Natural killer cell (primary cell): ENCODE measurements around the gene UNC79. TPM values are rescaled to one million over a fixed set of nuclear protein-coding genes. Genes with fewer than 3 reads are reported as not detected.

Source experiments
- ATAC-seq, 3 donors: fragments of 150-1000 bp in 2 of 3; fragments of 200-7000 bp in 1 of 3; cut with Tn5 transposase; 1 replicate in 1 of 3; 2 replicates in 2 of 3; pipeline ENCODE4 v1.10.0; 2021; ENCODE audit warnings: mild to moderate bottlenecking in 2 of 3, moderate library complexity in 2 of 3
- DNase-seq, 2 donors: peaks; one replicate each; pipeline versions ENCODE4 v3.0.0 to v3.0.0-alpha.2; 2013 to 2021; ENCODE audit warnings: mixed read lengths in 1 of 2
- H3K27ac ChIP-seq: one replicate; pipeline ENCODE4 v1.5.1; 2013; ENCODE audit warnings: mild to moderate bottlenecking, low read length
- H3K27me3 ChIP-seq: one replicate; pipeline ENCODE4 v1.6.1; 2013; ENCODE audit warnings: low read length; ENCODE audit not compliant: control insufficient read depth, insufficient read depth
- H3K36me3 ChIP-seq: one replicate; pipeline ENCODE4 v1.6.1; 2013; ENCODE audit warnings: low read length; ENCODE audit not compliant: control insufficient read depth, insufficient read depth
- H3K4me1 ChIP-seq: one replicate; pipeline ENCODE4 v1.6.1; 2013; ENCODE audit warnings: low read length; ENCODE audit not compliant: control insufficient read depth, insufficient read depth
- H3K4me3 ChIP-seq: one replicate; pipeline ENCODE4 v1.5.1; 2013; ENCODE audit warnings: low read length
- H3K9me3 ChIP-seq: one replicate; pipeline ENCODE4 v1.6.1; 2013; ENCODE audit warnings: low read length; ENCODE audit not compliant: control insufficient read depth, insufficient read depth
- H3K27ac Mint-ChIP-seq, 2 donors: one replicate each; pipeline ENCODE4 v1.8.0; 2022; ENCODE audit warnings: mild to moderate bottlenecking in 2 of 2, mixed read lengths in 2 of 2, moderate library complexity in 1 of 2
- H3K27me3 Mint-ChIP-seq, 2 donors: one replicate each; pipeline ENCODE4 v1.8.0; 2022; ENCODE audit warnings: low read depth in 2 of 2, mixed read lengths in 2 of 2
- H3K36me3 Mint-ChIP-seq: one replicate; pipeline ENCODE4 v1.8.0; 2022; ENCODE audit warnings: mixed read lengths
- H3K4me1 Mint-ChIP-seq, 2 donors: one replicate each; pipeline ENCODE4 v1.8.0; 2022; ENCODE audit warnings: mixed read lengths in 2 of 2
- H3K4me3 Mint-ChIP-seq: one replicate; pipeline ENCODE4 v1.8.0; 2022; ENCODE audit warnings: mild to moderate bottlenecking, moderate library complexity, mixed read lengths
- H3K9me3 Mint-ChIP-seq, 2 donors: one replicate each; pipeline ENCODE4 v1.8.0; 2022; ENCODE audit warnings: mixed read lengths in 2 of 2
- WGBS: methylation state at CpG from one replicate; pipeline ENCODE4 v1.1.7; 2013; ENCODE audit warnings: missing lambda C conversion rate; ENCODE audit not compliant: insufficient coverage; 5-methylcytosine and 5-hydroxymethylcytosine counted together
- intact Hi-C: fragments of 100-400 bp; cut with micrococcal nuclease; formaldehyde crosslinking; loops from one replicate; pipeline ENCODE4 v1.14.2; 2022
- total RNA-seq, 4 donors: library from RNA; stranded (reverse); fragments of 120-200 nt in 1 of 4; gene quantifications; one replicate each; pipeline versions ENCODE4 v1.2.3 to v1.2.4, GENCODE V29; 2013 to 2022
- TF ChIP-seq, protein P1 (sequence below): fragments of 200-600 bp; IDR thresholded peaks from one replicate; pipeline ENCODE4 v1.8.0; 2022; ENCODE audit warnings: antibody characterized with exemption

The UNC79 gene
- total RNA-seq, 3 donors from 2014 or later (not counting 1 experiment from before 2014, with no cell fraction given) = 0.05 TPM; not detected in 1

DNA sequence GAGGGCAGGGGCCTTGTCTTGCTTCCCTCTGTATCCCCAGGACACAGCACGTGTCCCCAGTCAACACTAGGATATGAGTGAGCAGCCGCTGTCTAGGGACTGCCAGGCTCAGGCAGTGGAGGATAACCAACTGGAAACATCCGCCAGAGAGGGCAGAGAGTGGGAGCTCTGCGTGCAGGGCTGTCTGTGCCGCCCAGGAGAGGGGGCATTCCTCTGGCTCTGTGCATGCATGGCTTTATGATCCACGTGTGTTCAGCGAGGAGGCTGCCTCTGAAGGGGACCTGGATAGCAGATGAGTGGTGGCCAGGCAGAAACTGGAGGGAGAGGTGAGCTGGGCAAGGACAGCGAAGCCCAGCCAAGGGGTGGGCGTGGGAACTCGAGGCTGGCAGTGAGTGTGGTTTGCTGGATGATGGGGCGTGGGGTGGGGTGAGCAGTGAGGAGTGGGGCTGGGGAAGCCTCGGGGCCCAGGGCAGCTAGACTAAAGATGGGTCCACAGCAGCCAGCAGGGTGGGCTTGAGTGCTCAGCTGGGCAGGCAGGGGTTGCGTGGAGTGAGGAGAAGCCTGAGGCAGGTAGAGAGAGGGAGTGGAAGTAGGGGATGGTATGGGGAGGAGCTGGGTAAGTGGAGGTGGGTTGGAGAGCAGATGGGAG lies 284.7 kb downstream of the UNC79 start:
- H3K27ac ChIP-seq = no peak overlapping the region
- H3K36me3 ChIP-seq = no peaks in the 10 kb centered on the region
- TF ChIP-seq, protein P1, sequence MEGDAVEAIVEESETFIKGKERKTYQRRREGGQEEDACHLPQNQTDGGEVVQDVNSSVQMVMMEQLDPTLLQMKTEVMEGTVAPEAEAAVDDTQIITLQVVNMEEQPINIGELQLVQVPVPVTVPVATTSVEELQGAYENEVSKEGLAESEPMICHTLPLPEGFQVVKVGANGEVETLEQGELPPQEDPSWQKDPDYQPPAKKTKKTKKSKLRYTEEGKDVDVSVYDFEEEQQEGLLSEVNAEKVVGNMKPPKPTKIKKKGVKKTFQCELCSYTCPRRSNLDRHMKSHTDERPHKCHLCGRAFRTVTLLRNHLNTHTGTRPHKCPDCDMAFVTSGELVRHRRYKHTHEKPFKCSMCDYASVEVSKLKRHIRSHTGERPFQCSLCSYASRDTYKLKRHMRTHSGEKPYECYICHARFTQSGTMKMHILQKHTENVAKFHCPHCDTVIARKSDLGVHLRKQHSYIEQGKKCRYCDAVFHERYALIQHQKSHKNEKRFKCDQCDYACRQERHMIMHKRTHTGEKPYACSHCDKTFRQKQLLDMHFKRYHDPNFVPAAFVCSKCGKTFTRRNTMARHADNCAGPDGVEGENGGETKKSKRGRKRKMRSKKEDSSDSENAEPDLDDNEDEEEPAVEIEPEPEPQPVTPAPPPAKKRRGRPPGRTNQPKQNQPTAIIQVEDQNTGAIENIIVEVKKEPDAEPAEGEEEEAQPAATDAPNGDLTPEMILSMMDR = no peak
- no peak overlapping the region for H3K4me3 ChIP-seq
- H3K4me3 Mint-ChIP-seq = no peak overlapping the region
- H3K9me3 Mint-ChIP-seq = no peaks in the 10 kb centered on the region
- no peaks in the 10 kb centered on the region for H3K9me3 ChIP-seq
- H3K27ac Mint-ChIP-seq = no peak overlapping the region
- intact Hi-C loops = no loop called here
- H3K4me1 ChIP-seq = no peaks in the 10 kb centered on the region
- no peak for ATAC-seq
- no peaks in the 10 kb centered on the region for H3K27me3 ChIP-seq
- no peaks in the 10 kb centered on the region for H3K36me3 Mint-ChIP-seq
- no peak for DNase-seq
- H3K27me3 Mint-ChIP-seq = peaks cover 2 to 7% of the 10 kb centered on the region in 2 donors
- H3K4me1 Mint-ChIP-seq = no peaks in the 10 kb centered on the region
- 73% methylated on average over 13 of the region's 13 CpGs for WGBS

DNA sequence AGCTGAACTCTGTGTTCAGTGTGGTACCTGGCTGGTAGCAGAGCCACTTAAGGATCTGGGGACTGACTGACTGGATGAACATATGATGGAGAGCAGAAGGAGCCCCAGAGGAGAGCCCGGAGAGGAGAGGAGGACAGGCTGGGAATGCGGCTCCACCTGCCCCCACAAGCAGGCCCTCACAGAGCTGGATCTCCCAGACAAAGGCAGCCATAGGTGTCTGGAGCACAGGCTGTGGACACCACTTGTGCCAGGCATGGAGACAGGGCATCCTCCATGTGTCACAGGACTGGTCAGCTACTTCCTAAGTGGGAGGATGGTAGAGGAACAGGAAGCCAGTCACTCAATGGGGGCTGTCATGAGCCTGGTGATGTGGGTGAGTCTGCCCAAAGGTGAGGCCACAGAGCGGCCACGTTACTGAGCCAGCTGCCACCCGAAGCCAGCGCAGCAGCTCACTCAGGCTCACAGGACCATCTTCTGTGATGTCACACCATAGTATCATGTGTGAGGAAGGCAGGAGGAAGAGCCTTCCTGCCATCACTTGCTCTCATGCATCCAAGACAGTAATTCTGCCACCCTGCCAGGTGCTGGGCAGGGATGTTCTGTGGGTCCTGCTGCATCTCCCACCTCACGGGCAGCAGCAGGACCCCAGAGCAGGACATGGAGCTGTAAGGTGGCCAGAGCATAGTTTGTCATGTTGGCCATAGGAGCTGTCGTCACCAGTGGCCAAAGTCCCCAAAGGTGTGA lies 285.4 kb downstream of the UNC79 start:
- H3K9me3 Mint-ChIP-seq = no peaks in the 10 kb centered on the region
- no peak overlapping the region for H3K4me3 Mint-ChIP-seq
- DNase-seq = no peak
- intact Hi-C loops = no loop called here
- peaks cover 2 to 7% of the 10 kb centered on the region in 2 donors for H3K27me3 Mint-ChIP-seq
- no peaks in the 10 kb centered on the region for H3K36me3 Mint-ChIP-seq
- no peak for ATAC-seq
- Histone ChIP-seq H3K36me3 (no peaks in the 10 kb centered on the region), H3K9me3 (no peaks in the 10 kb centered on the region), H3K4me1 (no peaks in the 10 kb centered on the region), H3K4me3 (no peak overlapping the region), H3K27ac (no peak overlapping the region), H3K27me3 (no peaks in the 10 kb centered on the region)
- 82% methylated on average over 8 of the region's 8 CpGs for whole genome bisulfite sequencing
- H3K4me1 Mint-ChIP-seq = no peaks in the 10 kb centered on the region
- H3K27ac Mint-ChIP-seq = no peak overlapping the region
- TF ChIP-seq, protein P1 = no peak

DNA sequence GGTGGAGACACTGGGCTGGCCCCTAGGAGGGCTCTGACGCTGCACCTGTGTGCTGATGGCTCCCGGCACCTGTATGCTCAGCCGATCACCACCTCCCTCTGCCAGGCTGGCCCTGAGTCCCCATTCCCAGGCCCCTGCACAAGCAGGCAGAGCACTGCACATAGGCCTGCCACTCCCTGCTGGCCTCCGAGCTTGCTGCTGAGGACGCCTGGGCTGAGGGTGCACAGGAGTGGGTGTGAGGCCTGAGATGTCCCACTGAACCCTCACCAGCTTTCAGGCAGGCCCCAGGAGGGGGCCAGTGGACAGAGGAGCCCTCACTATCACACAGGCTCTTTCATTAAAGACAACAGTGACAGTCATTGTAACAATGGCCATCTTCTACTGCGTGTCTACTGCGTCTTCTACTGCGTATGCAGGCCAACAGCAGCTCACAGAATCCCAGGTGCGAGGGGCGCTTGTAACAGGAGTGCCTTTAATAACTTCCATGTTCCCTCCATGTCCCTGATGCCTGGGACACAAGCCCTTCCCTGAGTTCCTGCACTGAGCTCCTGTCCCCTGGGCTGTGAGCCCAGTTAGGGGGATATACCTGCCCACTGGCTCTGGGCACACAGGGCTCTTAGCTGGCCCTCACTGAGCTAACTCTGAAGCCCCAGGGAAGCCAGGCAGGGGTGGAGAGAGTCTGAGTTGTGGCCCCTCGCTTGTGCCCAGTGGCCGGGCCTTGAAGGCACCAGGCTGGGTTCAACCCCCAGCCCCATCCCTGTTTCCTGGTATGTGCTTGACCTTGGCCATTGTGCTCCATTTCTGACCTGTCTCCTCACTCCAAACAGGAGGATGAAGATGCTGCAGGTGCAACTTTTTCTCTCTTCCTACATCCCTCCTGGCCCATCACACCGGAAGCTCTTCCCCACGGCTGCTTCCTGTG lies 286.3 kb downstream of the UNC79 start:
- H3K9me3 Mint-ChIP-seq = peaks cover 0 to 2% of the 10 kb centered on the region in 2 donors
- TF ChIP-seq, protein P1 = no peak
- intact Hi-C loops = no loop called here
- 85% methylated on average over 14 of the region's 14 CpGs for WGBS
- H3K4me1 Mint-ChIP-seq = no peaks in the 10 kb centered on the region
- peaks cover 2 to 7% of the 10 kb centered on the region in 2 donors for H3K27me3 Mint-ChIP-seq
- no peak overlapping the region for H3K4me3 ChIP-seq
- ATAC-seq (no peak), DNase-seq (no peak)
- H3K4me1 ChIP-seq = no peaks in the 10 kb centered on the region
- no peak overlapping the region for H3K4me3 Mint-ChIP-seq
- H3K27ac ChIP-seq = no peak overlapping the region
- H3K27me3 ChIP-seq = no peaks in the 10 kb centered on the region
- no peak overlapping the region for H3K27ac Mint-ChIP-seq
- no peaks in the 10 kb centered on the region for H3K9me3 ChIP-seq
- no peaks in the 10 kb centered on the region for H3K36me3 ChIP-seq
- H3K36me3 Mint-ChIP-seq = no peaks in the 10 kb centered on the region
